HEK293 (cell line): Measurements from ENCODE around the gene GMDS.

Experiments used
- CTCF ChIA-PET: fragments of 350-600 bp; formaldehyde crosslinking; extraction: SDS; loops from one replicate; lab custom pipeline; 2021; ENCODE audit warnings: antibody characterized with exemption; lab: Yijun Ruan, JAX
- POLR2A ChIA-PET: fragments of 300-600 bp; formaldehyde crosslinking; extraction: SDS; loops from one replicate; lab custom pipeline; 2020; ENCODE audit warnings: antibody characterized with exemption, inconsistent platforms; lab: Yijun Ruan, JAX
- H3K27ac ChIP-seq: fragments of 200-500 bp; sonication (Bioruptor generic); 2 replicates; pipeline ENCODE4 v1.5.1; 2014; ENCODE audit warnings: low read depth, low read length, control low read depth, inconsistent platforms; ENCODE audit errors: extremely low read depth
- H3K36me3 ChIP-seq, 2 experiments: fragments of 200-500 bp in 1 of 2; sonication (Bioruptor generic) in 1 of 2; 1 replicate in 1 of 2; 2 replicates in 1 of 2; pipeline ENCODE4 v1.5.1; 2014 to 2017; ENCODE audit warnings: inconsistent platforms in 2 of 2, low read length in 2 of 2; ENCODE audit not compliant: control insufficient read depth in 2 of 2, insufficient read depth in 1 of 2
- H3K4me1 ChIP-seq: fragments of 200-500 bp; sonication (Bioruptor generic); 2 replicates; pipeline ENCODE4 v1.5.1; 2014; ENCODE audit warnings: mild to moderate bottlenecking, low read length, inconsistent platforms; ENCODE audit not compliant: control insufficient read depth, insufficient read depth
- H3K4me3 ChIP-seq: 2 replicates; pipeline ENCODE4 v1.5.1; 2011; ENCODE audit warnings: low read depth, mild to moderate bottlenecking, control low read depth, low read length, moderate library complexity
- H3K9me3 ChIP-seq: fragments of 200-500 bp; sonication (Bioruptor generic); 2 replicates; pipeline ENCODE4 v1.5.1; 2014; ENCODE audit warnings: low read depth, low read length, inconsistent platforms; ENCODE audit not compliant: control insufficient read depth, insufficient read depth
- BCL6B ChIP-seq: fragments of 450-650 bp; formaldehyde crosslinking; IDR thresholded peaks from 2 replicates; pipeline ENCODE4 v1.5.1; 2017; ENCODE audit warnings: missing biosample characterization, missing genetic modification characterization
- EGR2 ChIP-seq: fragments of 450-650 bp; formaldehyde crosslinking; IDR thresholded peaks from 2 replicates; pipeline ENCODE4 v1.5.1; 2016; ENCODE audit warnings: low read depth, missing biosample characterization, missing genetic modification characterization
- GLIS2 ChIP-seq: fragments of 450-650 bp; formaldehyde crosslinking; IDR thresholded peaks from 2 replicates; pipeline ENCODE4 v1.5.1; 2016; ENCODE audit warnings: missing biosample characterization, missing genetic modification characterization
- OSR2 ChIP-seq: fragments of 450-650 bp; formaldehyde crosslinking; IDR thresholded peaks from 2 replicates; pipeline ENCODE4 v1.5.1; 2016; ENCODE audit warnings: missing biosample characterization, missing genetic modification characterization
- SCRT2 ChIP-seq: fragments of 450-650 bp; formaldehyde crosslinking; IDR thresholded peaks from 2 replicates; pipeline ENCODE4 v1.5.1; 2016; ENCODE audit warnings: missing biosample characterization, missing genetic modification characterization
- ZFHX2 ChIP-seq: fragments of 450-650 bp; formaldehyde crosslinking; conservative IDR thresholded peaks from 2 replicates; pipeline ENCODE4 v1.5.1; 2016; ENCODE audit warnings: missing biosample characterization, missing genetic modification characterization
- ZIC2 ChIP-seq: fragments of 450-650 bp; formaldehyde crosslinking; IDR thresholded peaks from 2 replicates; pipeline ENCODE4 v1.5.1; 2016; ENCODE audit warnings: missing biosample characterization, missing genetic modification characterization
- ZNF16 ChIP-seq: fragments of 450-650 bp; formaldehyde crosslinking; IDR thresholded peaks from 2 replicates; pipeline ENCODE4 v1.5.1; 2016; ENCODE audit warnings: low read depth, missing biosample characterization, missing genetic modification characterization
- ZNF26 ChIP-seq: fragments of 450-650 bp; formaldehyde crosslinking; IDR thresholded peaks from 2 replicates; pipeline ENCODE4 v1.5.1; 2016; ENCODE audit warnings: missing biosample characterization, missing genetic modification characterization
- ZNF596 ChIP-seq: fragments of 450-650 bp; IDR thresholded peaks from 2 replicates; pipeline ENCODE4 v1.5.0; 2018; ENCODE audit warnings: missing biosample characterization, mild to moderate bottlenecking, missing genetic modification characterization, moderate library complexity
- ZNF600 ChIP-seq: fragments of 450-650 bp; formaldehyde crosslinking; IDR thresholded peaks from 2 replicates; pipeline ENCODE4 v1.5.1; 2016; ENCODE audit warnings: missing biosample characterization, missing genetic modification characterization
- ZNF670 ChIP-seq: fragments of 450-650 bp; formaldehyde crosslinking; IDR thresholded peaks from 2 replicates; pipeline ENCODE4 v1.5.1; 2016; ENCODE audit warnings: missing biosample characterization, missing genetic modification characterization, low read depth
- ZSCAN4 ChIP-seq: fragments of 450-650 bp; formaldehyde crosslinking; IDR thresholded peaks from 2 replicates; pipeline ENCODE4 v1.5.1; 2017; ENCODE audit warnings: missing biosample characterization, missing genetic modification characterization
- TF ChIP-seq, protein P1 (sequence below): fragments of 450-650 bp; IDR thresholded peaks from 2 replicates; pipeline ENCODE4 v1.5.1; 2018; ENCODE audit warnings: missing biosample characterization, missing genetic modification characterization

Gene GMDS

DNA sequence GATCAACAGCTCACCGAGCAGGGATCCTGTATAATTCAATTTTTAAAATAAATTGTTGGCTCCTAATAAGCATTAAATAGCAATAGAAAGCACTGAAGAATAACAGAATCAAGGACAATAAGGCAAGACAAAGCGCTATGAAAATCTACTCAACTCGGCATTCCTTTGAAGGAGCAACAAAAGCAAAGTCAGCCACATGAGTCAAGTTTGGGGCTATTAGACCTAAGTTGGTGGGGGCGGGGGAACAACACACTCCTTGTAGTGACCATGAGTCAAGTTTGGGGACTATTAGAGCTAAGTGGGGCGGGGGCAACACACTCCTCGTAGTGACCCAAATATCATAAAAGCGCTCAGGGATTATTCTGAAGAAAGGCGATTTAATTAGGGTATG, 515.7 kb downstream of the GMDS start (continued):
- no peak for TF ChIP-seq BCL6B (tag by site-specific recombination)

- no peak for TF ChIP-seq ZNF670 (tag by site-specific recombination)
- peak; percentile 57 for TF ChIP-seq SCRT2 (tag by site-specific recombination)
- Histone ChIP-seq H3K9me3 (no peaks in the 10 kb centered on the region; the same call in 1 of the 2 replicates), H3K4me1 (peaks cover 2% of the 10 kb centered on the region; the same call in 1 of the 2 replicates), H3K36me3 (no peaks in the 10 kb centered on the region), H3K4me3 (no peak overlapping the region), H3K27ac (no peak overlapping the region)
- ChIA-PET CTCF (interaction anchor here (1.4 to 1.8 kb wide), 2 partner anchors 24 to 375 kb away, joined by 3 to 7 read pairs; no protein-coding TSS in a partner anchor), POLR2A (interaction anchor here (0.5 kb wide), 1 partner anchor 311 kb away, joined by 8 read pairs; no protein-coding TSS in a partner anchor)
Observed at GRCh38 chr6:1729133-1729749, 516.2 kb downstream of the GMDS start.

GRCh38 chr6:1726341-1726768, 519.0 kb downstream of the GMDS start:
- H3K4me1 ChIP-seq: peaks cover 14% of the 10 kb centered on the region
- POLR2A ChIA-PET: no interaction called here
- CTCF ChIA-PET: interaction anchor here (1.3 kb wide), 1 partner anchor 16 kb away, joined by 5 read pairs; no protein-coding TSS in a partner anchor
- no peaks in the 10 kb centered on the region; the same call in 1 of the 2 replicates for H3K9me3 ChIP-seq
- TF ChIP-seq GLIS2 (tag by site-specific recombination): no peak
- no peak for TF ChIP-seq ZNF600 (tag by site-specific recombination)
- TF ChIP-seq EGR2 (tag by site-specific recombination): peak; percentile 46; the same call in 1 of the 2 replicates
- no peak for TF ChIP-seq ZNF596 (tag by site-specific recombination)
- no peak for TF ChIP-seq ZSCAN4 (tag by site-specific recombination)
- no peak for TF ChIP-seq ZNF16 (tag by site-specific recombination)
- TF ChIP-seq, protein P1, sequence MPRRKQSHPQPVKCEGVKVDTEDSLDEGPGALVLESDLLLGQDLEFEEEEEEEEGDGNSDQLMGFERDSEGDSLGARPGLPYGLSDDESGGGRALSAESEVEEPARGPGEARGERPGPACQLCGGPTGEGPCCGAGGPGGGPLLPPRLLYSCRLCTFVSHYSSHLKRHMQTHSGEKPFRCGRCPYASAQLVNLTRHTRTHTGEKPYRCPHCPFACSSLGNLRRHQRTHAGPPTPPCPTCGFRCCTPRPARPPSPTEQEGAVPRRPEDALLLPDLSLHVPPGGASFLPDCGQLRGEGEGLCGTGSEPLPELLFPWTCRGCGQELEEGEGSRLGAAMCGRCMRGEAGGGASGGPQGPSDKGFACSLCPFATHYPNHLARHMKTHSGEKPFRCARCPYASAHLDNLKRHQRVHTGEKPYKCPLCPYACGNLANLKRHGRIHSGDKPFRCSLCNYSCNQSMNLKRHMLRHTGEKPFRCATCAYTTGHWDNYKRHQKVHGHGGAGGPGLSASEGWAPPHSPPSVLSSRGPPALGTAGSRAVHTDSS (tag by site-specific recombination): no peak
- no peak for TF ChIP-seq ZNF26 (tag by site-specific recombination)
- TF ChIP-seq ZFHX2 (tag by site-specific recombination): 0 out of 2 replicates have a peak, but pooled peaks have one; percentile 6
- TF ChIP-seq ZNF670 (tag by site-specific recombination): no peak
- TF ChIP-seq OSR2 (tag by site-specific recombination): no peak
- TF ChIP-seq ZIC2 (tag by site-specific recombination): peak; percentile 48; the same call in 1 of the 2 replicates
- no peak overlapping the region for H3K4me3 ChIP-seq
- H3K27ac ChIP-seq: no peak overlapping the region
- no peaks in the 10 kb centered on the region for H3K36me3 ChIP-seq
